Left hindlimb (tissue), 1 donor: ENCODE results near the gene SLITRK1.

Experiments
- DNase-seq: peaks from one replicate; pipeline ENCODE4 v3.0.0-alpha.2; 2018

SLITRK1 gene

GRCh38 chr13:83865161-83866137, 16.8 kb downstream of the SLITRK1 start:
- DNase-seq, result no peak

DNA sequence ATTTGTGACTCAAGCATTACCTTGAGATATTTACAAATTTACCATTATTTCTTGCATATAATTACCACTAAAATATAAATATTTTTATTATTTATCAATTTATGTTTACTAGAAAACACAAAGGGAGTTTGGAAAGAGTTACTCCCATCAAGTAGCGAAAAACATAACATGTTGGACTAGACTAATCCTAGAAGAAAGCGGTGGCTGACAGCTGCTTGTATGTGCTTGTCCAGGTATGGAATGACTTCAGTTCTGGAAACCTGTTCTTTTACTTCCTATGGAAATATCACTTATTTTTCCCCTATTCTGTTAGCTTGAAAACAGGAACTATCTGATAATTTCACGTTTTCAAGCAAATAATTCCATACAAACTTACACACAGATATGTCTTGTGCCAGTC, 28.5 kb downstream of the SLITRK1 start:
- no peak for DNase-seq

- no peak for DNase-seq
Observed at GRCh38 chr13:83845106-83845505, 37.2 kb downstream of the SLITRK1 start.

DNA sequence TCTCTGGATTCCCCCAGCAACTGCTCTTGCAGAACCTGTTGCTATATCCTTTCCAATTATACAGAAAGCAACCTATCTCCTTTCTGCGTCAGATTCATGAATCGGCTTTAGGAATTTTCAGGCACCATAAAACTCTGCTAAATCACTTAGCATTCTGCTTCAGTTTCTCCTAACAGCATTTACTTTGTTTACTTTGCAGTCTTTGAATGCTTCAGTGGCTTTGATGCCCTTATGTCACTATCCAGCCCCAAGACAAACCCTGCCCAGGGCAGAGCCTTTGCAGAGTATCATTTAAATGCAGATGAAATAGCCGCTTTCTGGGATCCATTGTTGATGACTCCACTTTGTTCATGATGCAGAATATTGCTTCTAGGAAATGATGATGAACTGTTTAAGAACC, 43.1 kb downstream of the SLITRK1 start:
- DNase-seq, result no peak

GRCh38 chr13:83831796-83832195, 50.5 kb downstream of the SLITRK1 start:
- no peak for DNase-seq

DNA sequence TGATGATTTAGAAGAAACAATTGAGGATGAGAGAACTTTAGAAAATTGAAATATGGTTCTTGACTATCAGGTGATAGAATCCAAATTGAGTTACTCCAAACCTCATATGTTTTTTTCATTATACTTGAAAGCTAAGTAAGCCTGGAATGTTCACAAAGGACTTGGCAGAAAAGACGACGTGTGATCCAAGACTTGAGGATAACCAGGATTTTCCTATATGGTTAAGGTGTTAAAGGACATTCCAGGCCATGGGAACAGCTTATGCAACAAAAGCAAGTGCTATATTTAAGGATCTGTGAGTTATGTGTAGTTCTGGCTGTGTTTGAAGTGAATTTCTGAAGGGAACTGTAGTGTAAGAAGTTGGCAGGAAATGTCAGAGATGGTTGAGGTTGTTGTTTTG, 52.5 kb downstream of the SLITRK1 start:
- peak; percentile 33 for DNase-seq

DNA sequence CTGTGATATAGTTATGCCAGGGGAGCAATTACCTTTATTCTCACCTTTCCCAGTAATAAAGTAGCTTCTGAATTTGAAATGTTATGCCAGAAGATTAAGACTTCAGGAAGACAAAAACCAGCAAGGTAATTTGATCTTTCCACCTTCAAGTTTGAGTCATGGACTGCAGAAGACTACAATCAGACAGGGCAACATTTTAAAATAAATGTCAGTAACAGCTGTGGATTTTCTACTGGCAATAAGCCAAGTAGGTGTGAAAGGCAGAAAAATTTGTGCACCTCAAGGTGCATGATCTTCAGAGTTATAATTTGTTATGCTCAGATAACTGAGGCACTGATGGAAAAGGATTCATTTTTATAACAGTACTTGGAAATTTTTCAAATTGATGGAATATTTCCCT, 54.9 kb downstream of the SLITRK1 start:
- DNase-seq, result no peak
